GM10248 (cell line): ENCODE data around the gene KIF26A.
"Not testable (repeated sequence)": the region's sequence is repeated elsewhere in the genome, so short reads cannot be mapped to it uniquely, and the experiment has no call there.

Experiments
- CTCF ChIA-PET: fragments of 300-600 bp; sonication (Branson Sonifier 250); formaldehyde crosslinking; extraction: SDS; loops from one replicate; lab custom pipeline; 2021; ENCODE audit warnings: antibody characterized with exemption; lab: Yijun Ruan, JAX
- POLR2A ChIA-PET: fragments of 350-650 bp; sonication (Branson Sonifier 250); formaldehyde crosslinking; extraction: SDS; loops from one replicate; lab custom pipeline; 2020; ENCODE audit warnings: antibody characterized with exemption; lab: Yijun Ruan, JAX
- DNase-seq: peaks from one replicate; pipeline ENCODE4 v3.0.0; 2012; ENCODE audit errors: extremely low spot score
- TF ChIP-seq, protein P1 (sequence below): IDR thresholded peaks from 2 replicates; pipeline ENCODE4 v1.5.1; 2012; ENCODE audit warnings: mild to moderate bottlenecking, low read depth; ENCODE audit errors: extremely low read depth, missing control alignments, control extremely low read depth

The KIF26A gene

GRCh38 chr14:104149617-104150135 is 11.3 kb downstream of the KIF26A start:
- TF ChIP-seq, protein P1, sequence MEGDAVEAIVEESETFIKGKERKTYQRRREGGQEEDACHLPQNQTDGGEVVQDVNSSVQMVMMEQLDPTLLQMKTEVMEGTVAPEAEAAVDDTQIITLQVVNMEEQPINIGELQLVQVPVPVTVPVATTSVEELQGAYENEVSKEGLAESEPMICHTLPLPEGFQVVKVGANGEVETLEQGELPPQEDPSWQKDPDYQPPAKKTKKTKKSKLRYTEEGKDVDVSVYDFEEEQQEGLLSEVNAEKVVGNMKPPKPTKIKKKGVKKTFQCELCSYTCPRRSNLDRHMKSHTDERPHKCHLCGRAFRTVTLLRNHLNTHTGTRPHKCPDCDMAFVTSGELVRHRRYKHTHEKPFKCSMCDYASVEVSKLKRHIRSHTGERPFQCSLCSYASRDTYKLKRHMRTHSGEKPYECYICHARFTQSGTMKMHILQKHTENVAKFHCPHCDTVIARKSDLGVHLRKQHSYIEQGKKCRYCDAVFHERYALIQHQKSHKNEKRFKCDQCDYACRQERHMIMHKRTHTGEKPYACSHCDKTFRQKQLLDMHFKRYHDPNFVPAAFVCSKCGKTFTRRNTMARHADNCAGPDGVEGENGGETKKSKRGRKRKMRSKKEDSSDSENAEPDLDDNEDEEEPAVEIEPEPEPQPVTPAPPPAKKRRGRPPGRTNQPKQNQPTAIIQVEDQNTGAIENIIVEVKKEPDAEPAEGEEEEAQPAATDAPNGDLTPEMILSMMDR = no peak
- POLR2A ChIA-PET = no interaction called here
- CTCF ChIA-PET = no interaction called here
- no peak for DNase-seq

DNA sequence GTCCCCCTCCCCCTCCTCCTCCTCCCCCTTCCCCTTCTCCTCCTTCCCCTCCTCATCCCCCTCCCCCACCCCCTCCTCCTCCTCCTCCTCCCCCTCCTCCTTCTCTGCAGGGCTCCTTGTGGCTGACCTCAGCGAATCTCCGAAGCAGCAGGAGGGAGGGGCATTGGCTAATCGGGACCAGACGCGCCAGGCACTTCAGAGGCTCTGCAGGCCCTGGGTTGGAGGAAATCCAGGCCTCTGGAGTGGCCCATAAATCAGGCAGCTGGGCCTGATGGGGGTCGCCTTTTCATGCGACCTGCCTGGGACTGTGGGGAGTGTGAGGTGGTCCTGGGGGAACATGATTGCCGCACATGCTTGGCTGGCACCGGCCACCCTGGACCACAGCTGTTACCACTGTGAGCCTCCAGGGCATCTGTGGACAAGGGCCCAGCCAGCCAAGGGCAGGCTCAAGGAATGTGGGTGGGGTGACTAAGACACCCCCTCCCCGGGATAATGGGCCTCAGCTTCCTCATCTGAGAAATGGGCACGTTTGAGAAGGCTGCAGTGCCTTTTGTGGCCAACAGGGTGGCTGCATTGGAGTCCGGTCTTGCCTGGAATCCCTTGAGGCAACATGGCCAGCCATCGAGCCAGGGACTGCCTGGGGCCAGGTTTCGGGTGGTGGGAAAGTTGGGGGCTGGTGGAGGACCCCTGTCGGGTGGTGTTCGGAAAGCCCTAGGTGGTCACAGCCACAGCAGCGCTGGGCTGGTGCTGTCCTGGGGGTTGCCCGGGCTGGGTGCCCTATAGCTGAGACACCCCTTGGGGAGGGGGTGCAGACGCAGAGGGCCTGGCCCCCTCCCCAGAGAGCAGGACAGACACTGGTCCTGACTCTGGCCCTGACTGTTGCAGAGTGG is 12.0 kb downstream of the KIF26A start:
- DNase-seq = no peak
- ChIA-PET CTCF (no interaction called here), POLR2A (no interaction called here)
- TF ChIP-seq, protein P1 = peak; percentile 3

- CTCF ChIA-PET = no interaction called here
- no peak for DNase-seq
- TF ChIP-seq, protein P1 = no peak
- POLR2A ChIA-PET = no interaction called here
These were observed 12.6 kb downstream of the KIF26A start for GRCh38 chr14:104151026-104151381.

- POLR2A ChIA-PET = no interaction called here
- TF ChIP-seq, protein P1 = no peak
- DNase-seq = no peak
- CTCF ChIA-PET = no interaction called here
These were observed 13.3 kb downstream of the KIF26A start for GRCh38 chr14:104151566-104152245.

DNA sequence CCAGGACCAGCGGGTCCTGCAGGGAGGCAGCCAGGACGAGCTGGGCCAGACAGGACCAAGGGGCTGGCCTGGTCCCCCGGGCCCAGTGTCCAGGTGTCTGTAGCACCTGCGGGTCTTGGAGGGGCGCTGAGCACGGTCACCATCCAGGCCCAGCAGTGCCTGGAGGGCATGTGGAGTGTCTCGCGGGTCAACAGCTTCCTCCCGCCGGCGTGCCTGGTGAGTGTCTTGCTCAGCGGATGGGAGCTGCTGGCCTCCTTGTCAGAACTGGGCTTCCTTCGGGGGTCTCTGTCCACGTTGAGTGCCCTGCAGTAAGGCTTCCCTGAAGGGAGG is 13.8 kb downstream of the KIF26A start:
- TF ChIP-seq, protein P1 = no peak
- POLR2A ChIA-PET = no interaction called here
- DNase-seq = no peak
- CTCF ChIA-PET = no interaction called here

GRCh38 chr14:104152686-104153393 is 14.5 kb downstream of the KIF26A start:
- TF ChIP-seq, protein P1 = no peak
- CTCF ChIA-PET = interaction anchor here (1.0 kb wide), 1 partner anchor 411 kb away, joined by 3 read pairs; no protein-coding TSS in a partner anchor
- POLR2A ChIA-PET = no interaction called here
- DNase-seq = no peak

- CTCF ChIA-PET = interaction anchor here (1.0 kb wide), 1 partner anchor 411 kb away, joined by 3 read pairs; no protein-coding TSS in a partner anchor
- DNase-seq, POLR2A ChIA-PET: not testable (repeated sequence)
These were observed 15.0 kb downstream of the KIF26A start for GRCh38 chr14:104153394-104153755.
